Esophagus muscularis mucosa (tissue), 4 donors: Measurements from ENCODE around the gene ATG3. TPM values are rescaled to one million over a fixed set of nuclear protein-coding genes. Genes with fewer than 3 reads are reported as not detected.

Source experiments
- DNase-seq: peaks from one replicate; pipeline ENCODE4 v3.0.0-alpha.2; 2017; ENCODE audit errors: extremely low spot score
- H3K27ac ChIP-seq, 4 donors: fragments of 200-600 bp; sonication (generic); replicated peaks in 1 of 4; 1 replicate in 3 of 4; 2 replicates in 1 of 4; pipeline ENCODE4 v1.5.1; 2016 to 2019; ENCODE audit warnings: mild to moderate bottlenecking in 1 of 4
- H3K27me3 ChIP-seq, 4 donors: fragments of 200-600 bp; sonication (generic); one replicate each; pipeline versions ENCODE4 v1.5.1 to v1.6.0; 2016 to 2019
- H3K36me3 ChIP-seq, 4 donors: fragments of 200-600 bp; sonication (generic); one replicate each; pipeline ENCODE4 v1.5.1; 2016 to 2019
- H3K4me1 ChIP-seq, 4 donors: fragments of 200-600 bp; sonication (generic); one replicate each; pipeline ENCODE4 v1.5.1; 2016 to 2019
- H3K4me3 ChIP-seq, 4 donors: fragments of 200-600 bp; sonication (generic); 1 replicate in 2 of 4; 2 replicates in 2 of 4; pipeline ENCODE4 v1.5.1; 2016 to 2019; ENCODE audit warnings: mild to moderate bottlenecking in 4 of 4, moderate library complexity in 1 of 4
- H3K9me3 ChIP-seq, 4 donors: fragments of 200-600 bp; sonication (generic); 1 replicate in 3 of 4; 2 replicates in 1 of 4; pipeline ENCODE4 v1.5.1; 2016 to 2019
- CTCF ChIP-seq, 3 experiments: fragments of 200-600 bp in 2 of 3; fragments of 450-650 bp in 1 of 3; sonication (generic) in 2 of 3; IDR thresholded peaks; one replicate each; pipeline ENCODE4 v1.5.1; 2017 to 2019; ENCODE audit warnings: antibody characterized with exemption in 3 of 3, mild to moderate bottlenecking in 2 of 3, moderate library complexity in 1 of 3
- EP300 ChIP-seq: sonication (generic); formaldehyde crosslinking; IDR thresholded peaks from one replicate; pipeline ENCODE4 v1.6.1; 2017; ENCODE audit warnings: antibody characterized with exemption
- POLR2A ChIP-seq: fragments of 450-650 bp; IDR thresholded peaks from one replicate; pipeline ENCODE4 v1.6.1; 2017; ENCODE audit warnings: antibody characterized with exemption, moderate library complexity, mild to moderate bottlenecking, low read depth
- POLR2AphosphoS5 ChIP-seq, 2 donors: sonication (generic); formaldehyde crosslinking; IDR thresholded peaks; one replicate each; pipeline ENCODE4 v1.6.1; 2017; ENCODE audit warnings: antibody characterized with exemption in 2 of 2
- WGBS: methylation state at CpG from one replicate; pipeline ENCODE4 v1.1.5; 2018; 5-methylcytosine and 5-hydroxymethylcytosine counted together
- intact Hi-C: fragments of 100-400 bp; cut with DNase I; formaldehyde crosslinking; loops from one replicate; pipeline ENCODE4 v1.15.1; 2023
- total RNA-seq, 4 donors: library from RNA; depleted of rRNA; stranded (reverse); fragments of >200 nt; gene quantifications; one replicate each; pipeline versions ENCODE4 v1.1.0 to v1.2.1, GENCODE V29; 2016

ATG3 gene
- total RNA-seq, 4 donors from 2014 or later, result 41.3 to 60.3 (median 57.2) TPM

DNA sequence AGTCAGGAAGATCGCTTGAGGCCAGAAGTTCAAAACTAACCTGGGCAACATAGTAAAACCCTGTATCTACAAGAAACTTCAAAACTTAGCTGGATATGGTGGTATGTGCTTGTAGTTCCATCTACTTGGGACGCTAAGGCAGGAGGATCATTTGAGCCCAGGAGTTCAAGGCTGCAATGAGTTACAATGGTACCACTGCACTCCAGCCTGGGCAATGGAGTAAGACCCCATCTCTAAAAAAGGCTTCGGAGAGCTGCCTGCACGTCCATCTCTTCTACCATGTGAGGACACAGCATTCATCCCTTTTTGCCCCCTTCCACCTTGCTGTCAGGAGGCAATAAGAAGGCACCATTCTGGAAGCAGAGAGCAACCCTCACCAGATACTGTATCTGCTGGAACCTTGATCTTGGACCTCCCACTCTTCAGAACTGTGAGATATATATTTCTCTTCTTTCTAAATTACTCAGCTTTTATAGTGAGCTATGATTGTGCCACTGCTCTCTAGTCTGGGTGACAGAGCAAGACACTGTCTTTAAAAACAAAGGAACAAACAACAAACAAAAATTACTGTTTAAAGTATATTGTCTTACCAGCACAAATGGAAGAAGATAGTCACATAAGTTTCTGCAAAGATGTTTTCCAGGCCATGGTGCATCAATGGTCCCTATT, 58.3 kb downstream of the ATG3 start:
- Histone ChIP-seq H3K4me1 (peaks cover 0 to 4% (median 0%) of the 10 kb centered on the region in 4 donors), H3K36me3 (no peaks in the 10 kb centered on the region), H3K27me3 (no peaks in the 10 kb centered on the region), H3K4me3 (no peak overlapping the region), H3K27ac (no peak overlapping the region), H3K9me3 (no peaks in the 10 kb centered on the region)
- DNase-seq, result no peak
- 91% methylated on average over 4 of the region's 4 CpGs for WGBS
- intact Hi-C loops, result no loop called here
- TF ChIP-seq CTCF (IDR thresholded peaks at IDR 0.05) (no peak), POLR2AphosphoS5 (IDR thresholded peaks at IDR 0.05) (no peak), POLR2A (no peak), EP300 (no peak)

- 84% methylated on average over 2 of the region's 2 CpGs for WGBS
- TF ChIP-seq POLR2AphosphoS5 (IDR thresholded peaks at IDR 0.05) (no peak), CTCF (IDR thresholded peaks at IDR 0.05) (no peak), POLR2A (no peak), EP300 (no peak)
- intact Hi-C loops, result no loop called here
- no peaks in the 10 kb centered on the region for H3K9me3 ChIP-seq
- no peaks in the 10 kb centered on the region for H3K4me1 ChIP-seq
- no peak for DNase-seq
- H3K27ac ChIP-seq, result no peak overlapping the region
- H3K36me3 ChIP-seq, result no peaks in the 10 kb centered on the region
- no peaks in the 10 kb centered on the region for H3K27me3 ChIP-seq
- no peak overlapping the region for H3K4me3 ChIP-seq
Measured at GRCh38 chr3:112500621-112501020, 61.1 kb downstream of the ATG3 start.

- WGBS, result 84% methylated on average over 12 of the region's 12 CpGs
- no peak within 1 kb of the TSS for H3K27ac ChIP-seq
- no peaks in the 10 kb centered on the region for H3K9me3 ChIP-seq
- H3K4me3 ChIP-seq, result peak within 1 kb of the TSS in 1 of 4 donors; percentile 7
- TF ChIP-seq POLR2AphosphoS5 (IDR thresholded peaks at IDR 0.05), result no peak
- TF ChIP-seq POLR2A, result no peak
- no peak for TF ChIP-seq EP300
- TF ChIP-seq CTCF (IDR thresholded peaks at IDR 0.05), result no peak
- H3K4me1 ChIP-seq, result no peaks in the 10 kb centered on the region
- H3K36me3 ChIP-seq, result no peaks in the 10 kb centered on the region
- intact Hi-C loops, result no loop called here
- H3K27me3 ChIP-seq, result no peaks in the 10 kb centered on the region
- DNase-seq, result no peak
Measured at GRCh38 chr3:112498914-112499711, 62.6 kb downstream of the ATG3 start, which contains the start of gene BTLA. Gene BTLA, minus strand, starts transcription at chr3:112499472. Its CDS starts 114 bp downstream, at chr3:112499358.

DNA sequence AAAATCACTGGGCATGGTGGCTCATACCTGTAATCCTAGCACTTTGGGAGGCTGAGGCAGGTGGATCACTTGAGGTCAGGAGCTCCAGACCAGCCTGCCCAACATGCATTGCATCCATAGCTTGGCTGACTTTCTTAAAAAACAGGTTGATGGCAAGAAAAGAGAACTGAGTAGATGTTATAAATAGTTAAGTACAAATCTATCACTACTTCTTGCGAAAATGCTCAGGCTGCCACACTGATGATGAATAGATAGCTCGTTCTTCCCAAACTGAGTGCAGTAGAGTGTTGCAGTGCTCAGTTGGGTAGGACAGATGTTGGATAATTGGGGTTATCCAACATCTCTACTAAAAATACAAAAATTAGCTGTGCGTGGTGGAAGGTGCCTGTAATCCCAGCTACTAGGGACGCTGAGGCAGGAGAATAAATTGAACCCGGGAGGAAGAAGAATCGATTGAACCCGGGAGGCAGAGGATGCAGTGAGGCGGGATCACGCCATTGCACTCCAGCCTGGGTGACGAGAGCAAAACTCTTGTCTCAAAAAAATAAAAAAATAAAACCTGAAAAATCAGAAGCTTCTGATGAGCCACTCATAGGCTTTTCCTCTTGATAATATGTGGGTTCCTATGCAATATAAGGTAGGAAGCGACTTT, 63.7 kb downstream of the ATG3 start:
- Histone ChIP-seq H3K27me3 (no peaks in the 10 kb centered on the region), H3K4me1 (no peaks in the 10 kb centered on the region), H3K4me3 (no peak overlapping the region), H3K36me3 (no peaks in the 10 kb centered on the region), H3K27ac (no peak overlapping the region), H3K9me3 (no peaks in the 10 kb centered on the region)
- intact Hi-C loops, result no loop called here
- no peak for TF ChIP-seq EP300
- no peak for TF ChIP-seq POLR2A
- TF ChIP-seq POLR2AphosphoS5 (IDR thresholded peaks at IDR 0.05), result no peak
- no peak for TF ChIP-seq CTCF (IDR thresholded peaks at IDR 0.05)
- DNase-seq, result no peak
- 94% methylated on average over 11 of the region's 11 CpGs for WGBS
